MCF 10A (cell line): ENCODE measurements around the gene PRKG1. TPM values are rescaled to one million over a fixed set of nuclear protein-coding genes. Genes with fewer than 3 reads are reported as not detected.

Experiments used
- BruUV-seq: library from RNA; stranded (reverse); fragments of 400-500 nt; replicated peaks from 2 replicates; lab custom pipeline; 2021; lab: Mats Ljungman, UMichigan
- CTCF ChIA-PET: fragments of 300-600 bp; sonication (Branson Sonifier 250); formaldehyde crosslinking; extraction: SDS; loops from one replicate; lab custom pipeline; 2021; ENCODE audit warnings: antibody characterized with exemption, inconsistent platforms; lab: Yijun Ruan, JAX
- POLR2A ChIA-PET: fragments of 300-600, 350-650 bp; sonication (Branson Sonifier 250); formaldehyde crosslinking; extraction: SDS; loops from one replicate; lab custom pipeline; 2020; ENCODE audit warnings: antibody characterized with exemption, inconsistent platforms; lab: Yijun Ruan, JAX
- DNase-seq: peaks from one replicate; pipeline ENCODE4 v3.0.0-alpha.2; 2018; ENCODE audit not compliant: unreplicated experiment
- H3K27ac Mint-ChIP-seq: one replicate; pipeline ENCODE4 v1.8.0; 2022; ENCODE audit warnings: mild to moderate bottlenecking, low read depth, mixed read lengths; ENCODE audit not compliant: unreplicated experiment
- H3K27me3 Mint-ChIP-seq: one replicate; pipeline ENCODE4 v1.8.0; 2022; ENCODE audit warnings: mixed read lengths; ENCODE audit not compliant: insufficient read depth, unreplicated experiment
- H3K36me3 Mint-ChIP-seq: one replicate; pipeline ENCODE4 v1.8.0; 2022; ENCODE audit warnings: mild to moderate bottlenecking, moderate library complexity, mixed read lengths; ENCODE audit not compliant: insufficient read depth, unreplicated experiment
- H3K4me1 Mint-ChIP-seq: one replicate; pipeline ENCODE4 v1.8.0; 2022; ENCODE audit warnings: mixed read lengths; ENCODE audit not compliant: insufficient read depth, unreplicated experiment
- H3K4me3 Mint-ChIP-seq: one replicate; pipeline ENCODE4 v1.8.0; 2022; ENCODE audit warnings: mild to moderate bottlenecking, moderate library complexity, mixed read lengths; ENCODE audit not compliant: unreplicated experiment
- H3K9me3 Mint-ChIP-seq: one replicate; pipeline ENCODE4 v1.8.0; 2022; ENCODE audit warnings: mixed read lengths; ENCODE audit not compliant: unreplicated experiment
- CTCF ChIP-seq: fragments of 200-600 bp; IDR thresholded peaks from one replicate; pipeline ENCODE4 v1.8.0; 2022; ENCODE audit warnings: antibody characterized with exemption, mild to moderate bottlenecking; ENCODE audit not compliant: unreplicated experiment
- intact Hi-C: fragments of 100-400 bp; cut with micrococcal nuclease; formaldehyde crosslinking; loops from 2 replicates; pipeline ENCODE4 v1.14.1; 2022
- total RNA-seq: library from RNA; stranded (reverse); gene quantifications from 2 replicates; pipeline ENCODE4 v1.2.3, GENCODE V29; 2022

The PRKG1 gene
- total RNA-seq, 1 experiment from 2014 or later, result 0.09 TPM

GRCh38 chr10:52210161-52210560 lies 1135.9 kb downstream of the PRKG1 start:
- DNase-seq, result no peak
- no peak overlapping the region for H3K4me3 Mint-ChIP-seq
- TF ChIP-seq CTCF, result no peak
- H3K36me3 Mint-ChIP-seq, result no peaks in the 10 kb centered on the region
- H3K9me3 Mint-ChIP-seq, result no peaks in the 10 kb centered on the region
- H3K4me1 Mint-ChIP-seq, result no peaks in the 10 kb centered on the region
- intact Hi-C loops, result no loop called here
- POLR2A ChIA-PET, result interaction anchor here (0.8 kb wide), 1 partner anchor 867 kb away, joined by 4 read pairs; no protein-coding TSS in a partner anchor
- H3K27ac Mint-ChIP-seq, result no peak overlapping the region
- H3K27me3 Mint-ChIP-seq, result peaks cover 30% of the 10 kb centered on the region
- CTCF ChIA-PET, result interaction anchor here (0.6 kb wide), 2 partner anchors 242 to 1209 kb away, joined by 3 to 4 read pairs; no protein-coding TSS in a partner anchor
- BruUV-seq, result no TSS peak

GRCh38 chr10:52212062-52212461 lies 1137.8 kb downstream of the PRKG1 start:
- Mint-ChIP-seq H3K4me3 (no peak overlapping the region), H3K36me3 (no peaks in the 10 kb centered on the region), H3K4me1 (no peaks in the 10 kb centered on the region), H3K27ac (no peak overlapping the region), H3K27me3 (peaks cover 11% of the 10 kb centered on the region), H3K9me3 (no peaks in the 10 kb centered on the region)
- no peak for TF ChIP-seq CTCF
- ChIA-PET CTCF (interaction anchor here (0.6 kb wide), 2 partner anchors 15 to 209 kb away, joined by 3 read pairs; no protein-coding TSS in a partner anchor), POLR2A (no interaction called here)
- intact Hi-C loops, result no loop called here
- no peak for DNase-seq
- BruUV-seq, result no TSS peak

GRCh38 chr10:52212802-52213201 lies 1138.5 kb downstream of the PRKG1 start:
- ChIA-PET POLR2A (no interaction called here), CTCF (interaction anchor here (0.6 kb wide), 1 partner anchor 210 kb away, joined by 3 read pairs; no protein-coding TSS in a partner anchor)
- no TSS peak for BruUV-seq
- no peak overlapping the region for H3K27ac Mint-ChIP-seq
- no peaks in the 10 kb centered on the region for H3K4me1 Mint-ChIP-seq
- H3K36me3 Mint-ChIP-seq, result no peaks in the 10 kb centered on the region
- no peak for TF ChIP-seq CTCF
- no peak overlapping the region for H3K4me3 Mint-ChIP-seq
- no peak for DNase-seq
- intact Hi-C loops, result no loop called here
- H3K27me3 Mint-ChIP-seq, result peaks cover 4% of the 10 kb centered on the region
- H3K9me3 Mint-ChIP-seq, result no peaks in the 10 kb centered on the region

- BruUV-seq, result no TSS peak
- no peak overlapping the region for H3K27ac Mint-ChIP-seq
- intact Hi-C loops, result no loop called here
- no peaks in the 10 kb centered on the region for H3K4me1 Mint-ChIP-seq
- no peaks in the 10 kb centered on the region for H3K36me3 Mint-ChIP-seq
- DNase-seq, result peak; percentile 10
- no peak overlapping the region for H3K4me3 Mint-ChIP-seq
- CTCF ChIA-PET, result interaction anchor here (0.6 to 1.5 kb wide), 3 partner anchors 208 to 320 kb away, joined by 3 to 5 read pairs (median 3); no protein-coding TSS in a partner anchor
- H3K9me3 Mint-ChIP-seq, result no peaks in the 10 kb centered on the region
- POLR2A ChIA-PET, result no interaction called here
- no peaks in the 10 kb centered on the region for H3K27me3 Mint-ChIP-seq
- TF ChIP-seq CTCF, result no peak
These were observed 1139.0 kb downstream of the PRKG1 start for GRCh38 chr10:52213321-52213752.
